ENCODE results near the gene PRCP. TPM values are rescaled to one million over a fixed set of nuclear protein-coding genes. Genes with fewer than 3 reads are reported as not detected.

The PRCP gene
- total RNA-seq, 1 donor from 2014 or later, result 62.0 TPM

DNA sequence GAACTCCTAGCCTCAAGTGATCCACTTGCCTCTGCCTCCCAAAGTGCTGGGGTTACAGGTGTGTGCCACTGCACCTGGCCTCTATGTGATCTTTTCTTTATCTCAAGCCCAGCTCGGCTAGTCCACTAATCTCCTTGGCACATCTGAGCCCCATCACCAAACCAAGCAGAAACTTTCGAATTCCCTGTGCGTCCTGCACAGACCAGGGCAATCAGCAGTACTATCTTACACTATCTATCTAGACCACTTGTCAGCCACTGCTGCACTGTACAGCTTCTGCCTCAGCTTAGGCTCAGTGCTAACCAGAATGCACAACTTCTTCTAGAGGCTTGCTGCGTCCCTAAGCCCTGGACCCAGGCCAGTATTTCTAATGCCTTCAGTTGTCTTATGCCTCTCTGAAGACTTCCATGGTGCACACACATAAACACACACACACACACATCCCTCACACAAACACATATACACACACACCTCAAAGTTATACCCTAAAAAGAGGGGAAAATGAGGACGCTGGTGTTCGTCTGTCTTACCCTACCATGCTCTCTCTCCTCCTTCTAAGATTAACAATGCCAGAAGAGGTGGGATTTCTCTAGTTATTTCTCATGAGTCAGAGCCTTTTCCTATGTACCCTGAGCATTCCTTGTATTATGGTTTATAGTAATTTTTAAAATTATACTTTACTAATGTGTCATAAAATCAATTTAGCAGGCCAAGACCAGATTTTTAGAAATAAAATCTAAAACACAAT is 107.2 kb downstream of the PRCP start:
- no peaks in the 10 kb centered on the region for H3K36me3 ChIP-seq (ENCODE audit: insufficient read depth, low read length)
- no peak overlapping the region for H2AFZ ChIP-seq (ENCODE audit: low read depth, low read length)
- H3K79me2 ChIP-seq (ENCODE audit: insufficient read depth, low read length), result no peaks in the 10 kb centered on the region
- no peaks in the 10 kb centered on the region for H3K36me3 Mint-ChIP-seq (ENCODE audit: low read depth, unreplicated experiment)
- peaks cover 4% of the 10 kb centered on the region for H3K4me1 Mint-ChIP-seq (ENCODE audit: low read depth, unreplicated experiment)
- H3K4me1 ChIP-seq (ENCODE audit: insufficient read depth, low read length), result no peaks in the 10 kb centered on the region
- no peak overlapping the region for H3K4me3 ChIP-seq (ENCODE audit: insufficient read depth, low read depth, low read length)
- H3K27me3 Mint-ChIP-seq (ENCODE audit: low read depth, unreplicated experiment), result no peaks in the 10 kb centered on the region
- H3K27ac ChIP-seq (ENCODE audit: low read depth, low read length), result no peak overlapping the region
- H3K4me3 Mint-ChIP-seq (ENCODE audit: unreplicated experiment), result no peak overlapping the region
- FAIRE-seq (no peak), DNase-seq (ENCODE audit: low read depth) (no peak)
- H3K9ac ChIP-seq (ENCODE audit: low read length), result no peak overlapping the region
- TF ChIP-seq EZH2 (IDR thresholded peaks at IDR 0.05; ENCODE audit: insufficient read depth, low read length), result no peak
- TF ChIP-seq, protein P1, sequence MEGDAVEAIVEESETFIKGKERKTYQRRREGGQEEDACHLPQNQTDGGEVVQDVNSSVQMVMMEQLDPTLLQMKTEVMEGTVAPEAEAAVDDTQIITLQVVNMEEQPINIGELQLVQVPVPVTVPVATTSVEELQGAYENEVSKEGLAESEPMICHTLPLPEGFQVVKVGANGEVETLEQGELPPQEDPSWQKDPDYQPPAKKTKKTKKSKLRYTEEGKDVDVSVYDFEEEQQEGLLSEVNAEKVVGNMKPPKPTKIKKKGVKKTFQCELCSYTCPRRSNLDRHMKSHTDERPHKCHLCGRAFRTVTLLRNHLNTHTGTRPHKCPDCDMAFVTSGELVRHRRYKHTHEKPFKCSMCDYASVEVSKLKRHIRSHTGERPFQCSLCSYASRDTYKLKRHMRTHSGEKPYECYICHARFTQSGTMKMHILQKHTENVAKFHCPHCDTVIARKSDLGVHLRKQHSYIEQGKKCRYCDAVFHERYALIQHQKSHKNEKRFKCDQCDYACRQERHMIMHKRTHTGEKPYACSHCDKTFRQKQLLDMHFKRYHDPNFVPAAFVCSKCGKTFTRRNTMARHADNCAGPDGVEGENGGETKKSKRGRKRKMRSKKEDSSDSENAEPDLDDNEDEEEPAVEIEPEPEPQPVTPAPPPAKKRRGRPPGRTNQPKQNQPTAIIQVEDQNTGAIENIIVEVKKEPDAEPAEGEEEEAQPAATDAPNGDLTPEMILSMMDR (IDR thresholded peaks at IDR 0.05; ENCODE audit: insufficient read depth, low read depth, low read length), result no peak
- H4K20me1 ChIP-seq (ENCODE audit: insufficient read depth, low read length), result no peaks in the 10 kb centered on the region
- no peak overlapping the region for H3K4me2 ChIP-seq (ENCODE audit: low read length)
- H3K9me3 Mint-ChIP-seq (ENCODE audit: unreplicated experiment), result no peaks in the 10 kb centered on the region
- no peaks in the 10 kb centered on the region for H3K9me3 ChIP-seq (ENCODE audit: insufficient read depth, low read depth, low read length)
- no peak overlapping the region for H3K27ac Mint-ChIP-seq (ENCODE audit: unreplicated experiment)
- no peaks in the 10 kb centered on the region for H3K27me3 ChIP-seq (ENCODE audit: insufficient read depth, low read length)

DNA sequence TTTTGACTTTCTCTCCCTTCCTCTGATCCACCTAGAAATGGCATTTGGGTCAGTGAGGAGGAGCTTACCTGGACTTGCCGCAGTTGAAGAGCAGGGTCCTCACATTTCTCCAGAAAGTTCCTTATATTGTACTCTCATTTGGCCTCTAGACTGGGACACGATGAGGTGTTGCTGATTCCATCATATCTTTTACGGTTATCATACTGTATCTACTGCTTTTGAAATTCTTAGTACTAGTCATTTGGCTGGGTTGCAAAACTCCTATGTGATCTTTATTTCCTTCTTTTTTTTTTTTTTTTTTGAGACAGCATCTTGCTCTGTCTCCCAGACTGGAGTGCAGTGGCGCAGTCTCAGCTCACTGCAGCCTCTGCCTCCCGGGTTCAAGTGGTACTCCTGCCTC is 107.9 kb downstream of the PRCP start:
- H3K79me2 ChIP-seq (ENCODE audit: insufficient read depth, low read length), result no peaks in the 10 kb centered on the region
- no peak overlapping the region for H2AFZ ChIP-seq (ENCODE audit: low read depth, low read length)
- H3K27me3 ChIP-seq (ENCODE audit: insufficient read depth, low read length), result no peaks in the 10 kb centered on the region
- FAIRE-seq, result no peak
- no peak overlapping the region for H3K4me3 ChIP-seq (ENCODE audit: insufficient read depth, low read depth, low read length)
- Mint-ChIP-seq H3K36me3 (ENCODE audit: low read depth, unreplicated experiment) (no peaks in the 10 kb centered on the region), H3K4me1 (ENCODE audit: low read depth, unreplicated experiment) (peaks cover 2% of the 10 kb centered on the region), H3K9me3 (ENCODE audit: unreplicated experiment) (no peaks in the 10 kb centered on the region), H3K27me3 (ENCODE audit: low read depth, unreplicated experiment) (no peaks in the 10 kb centered on the region), H3K27ac (ENCODE audit: unreplicated experiment) (no peak overlapping the region), H3K4me3 (ENCODE audit: unreplicated experiment) (no peak overlapping the region)
- no peaks in the 10 kb centered on the region for H3K36me3 ChIP-seq (ENCODE audit: insufficient read depth, low read length)
- no peak overlapping the region for H3K9ac ChIP-seq (ENCODE audit: low read length)
- TF ChIP-seq EZH2 (IDR thresholded peaks at IDR 0.05; ENCODE audit: insufficient read depth, low read length), result no peak
- TF ChIP-seq, protein P1 (IDR thresholded peaks at IDR 0.05; ENCODE audit: insufficient read depth, low read depth, low read length), result no peak
- DNase-seq (ENCODE audit: low read depth), result no peak
- no peaks in the 10 kb centered on the region for H3K9me3 ChIP-seq (ENCODE audit: insufficient read depth, low read depth, low read length)
- H4K20me1 ChIP-seq (ENCODE audit: insufficient read depth, low read length), result no peaks in the 10 kb centered on the region
- H3K27ac ChIP-seq (ENCODE audit: low read depth, low read length), result no peak overlapping the region
- H3K4me2 ChIP-seq (ENCODE audit: low read length), result no peak overlapping the region
- H3K4me1 ChIP-seq (ENCODE audit: insufficient read depth, low read length), result no peaks in the 10 kb centered on the region

DNA sequence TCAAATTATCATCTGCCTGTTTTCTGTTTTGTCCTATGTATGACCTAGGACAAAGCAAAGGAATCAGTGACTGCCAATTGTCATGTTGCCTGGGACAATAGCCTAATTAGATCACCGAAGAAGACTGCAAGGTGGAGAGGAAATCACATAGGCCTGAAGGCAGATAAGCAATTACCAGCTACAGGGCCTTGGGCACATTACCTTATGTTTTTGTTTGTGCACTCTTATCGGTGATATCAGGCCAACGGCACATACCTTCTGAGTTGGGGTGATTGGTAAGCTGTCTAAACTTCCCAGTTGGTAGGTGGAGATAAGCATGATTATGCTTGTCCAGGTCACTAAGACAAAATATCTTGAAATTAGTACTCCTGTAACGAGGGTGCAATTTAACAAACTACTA is 108.5 kb downstream of the PRCP start:
- H2AFZ ChIP-seq (ENCODE audit: low read depth, low read length), result no peak overlapping the region
- FAIRE-seq, result no peak
- no peak overlapping the region for H3K4me3 ChIP-seq (ENCODE audit: insufficient read depth, low read depth, low read length)
- H3K36me3 ChIP-seq (ENCODE audit: insufficient read depth, low read length), result no peaks in the 10 kb centered on the region
- H3K27ac ChIP-seq (ENCODE audit: low read depth, low read length), result no peak overlapping the region
- no peaks in the 10 kb centered on the region for H3K9me3 ChIP-seq (ENCODE audit: insufficient read depth, low read depth, low read length)
- no peaks in the 10 kb centered on the region for H3K36me3 Mint-ChIP-seq (ENCODE audit: low read depth, unreplicated experiment)
- no peaks in the 10 kb centered on the region for H3K79me2 ChIP-seq (ENCODE audit: insufficient read depth, low read length)
- no peak for DNase-seq (ENCODE audit: low read depth)
- H3K27me3 Mint-ChIP-seq (ENCODE audit: low read depth, unreplicated experiment), result no peaks in the 10 kb centered on the region
- H3K9me3 Mint-ChIP-seq (ENCODE audit: unreplicated experiment), result no peaks in the 10 kb centered on the region
- TF ChIP-seq, protein P1 (IDR thresholded peaks at IDR 0.05; ENCODE audit: insufficient read depth, low read depth, low read length), result no peak
- TF ChIP-seq EZH2 (IDR thresholded peaks at IDR 0.05; ENCODE audit: insufficient read depth, low read length), result no peak
- no peak overlapping the region for H3K27ac Mint-ChIP-seq (ENCODE audit: unreplicated experiment)
- no peak overlapping the region for H3K4me2 ChIP-seq (ENCODE audit: low read length)
- H3K4me3 Mint-ChIP-seq (ENCODE audit: unreplicated experiment), result no peak overlapping the region
- no peaks in the 10 kb centered on the region for H3K4me1 ChIP-seq (ENCODE audit: insufficient read depth, low read length)
- H3K4me1 Mint-ChIP-seq (ENCODE audit: low read depth, unreplicated experiment), result no peaks in the 10 kb centered on the region
- no peak overlapping the region for H3K9ac ChIP-seq (ENCODE audit: low read length)
- H3K27me3 ChIP-seq (ENCODE audit: insufficient read depth, low read length), result no peaks in the 10 kb centered on the region
- H4K20me1 ChIP-seq (ENCODE audit: insufficient read depth, low read length), result no peaks in the 10 kb centered on the region

Data from astrocyte (in vitro differentiated cells and primary cell).